HUES48 (cell line): ENCODE data around the gene PCBP3.

ENCODE experiments used
- H3K27ac ChIP-seq: one replicate; pipeline ENCODE4 v1.7.0; 2013; ENCODE audit warnings: low read depth, low read length, inconsistent platforms
- H3K27me3 ChIP-seq: 2 replicates; pipeline ENCODE4 v1.6.1; 2013; ENCODE audit warnings: mild to moderate bottlenecking, low read length; ENCODE audit not compliant: control insufficient read depth, insufficient read depth
- H3K36me3 ChIP-seq: 2 replicates; pipeline ENCODE4 v1.6.1; 2013; ENCODE audit warnings: low read length; ENCODE audit not compliant: control insufficient read depth, insufficient read depth
- H3K4me1 ChIP-seq: 2 replicates; pipeline ENCODE4 v1.6.1; 2013; ENCODE audit warnings: mild to moderate bottlenecking, low read length; ENCODE audit not compliant: control insufficient read depth, insufficient read depth
- H3K4me3 ChIP-seq: 2 replicates; pipeline ENCODE4 v1.5.1; 2013; ENCODE audit warnings: mild to moderate bottlenecking, low read depth, low read length
- H3K9ac ChIP-seq: 2 replicates; pipeline ENCODE4 v1.6.1; 2013; ENCODE audit warnings: mild to moderate bottlenecking, low read depth, low read length, moderate library complexity
- H3K9me3 ChIP-seq: 2 replicates; pipeline ENCODE4 v1.6.1; 2013; ENCODE audit warnings: low read length; ENCODE audit not compliant: control insufficient read depth, insufficient read depth

The PCBP3 gene

GRCh38 chr21:45792682-45793383 lies 149.3 kb downstream of the PCBP3 start:
- H3K4me1 ChIP-seq, result no peaks in the 10 kb centered on the region
- no peak overlapping the region for H3K4me3 ChIP-seq
- no peak overlapping the region for H3K27ac ChIP-seq
- H3K27me3 ChIP-seq, result no peaks in the 10 kb centered on the region
- no peaks in the 10 kb centered on the region for H3K36me3 ChIP-seq
- peaks cover 2% of the 10 kb centered on the region; the same call in 1 of the 2 replicates for H3K9me3 ChIP-seq
- no peak overlapping the region for H3K9ac ChIP-seq

- no peak overlapping the region for H3K4me3 ChIP-seq
- H3K4me1 ChIP-seq, result no peaks in the 10 kb centered on the region
- H3K36me3 ChIP-seq, result no peaks in the 10 kb centered on the region
Measured at GRCh38 chr21:45794027-45794426, 150.5 kb downstream of the PCBP3 start.

GRCh38 chr21:45796003-45796402 lies 152.5 kb downstream of the PCBP3 start:
- Histone ChIP-seq H3K36me3 (no peaks in the 10 kb centered on the region), H3K9ac (no peak overlapping the region), H3K9me3 (peaks cover 2% of the 10 kb centered on the region; the same call in 1 of the 2 replicates), H3K27ac (no peak overlapping the region), H3K4me3 (no peak overlapping the region), H3K4me1 (no peaks in the 10 kb centered on the region), H3K27me3 (no peaks in the 10 kb centered on the region)

More at GRCh38 chr21:45794027-45794426, 150.5 kb downstream of the PCBP3 start:
- Histone ChIP-seq H3K9me3 (peaks cover 2% of the 10 kb centered on the region; the same call in 1 of the 2 replicates), H3K27ac (no peak overlapping the region), H3K9ac (no peak overlapping the region), H3K27me3 (no peaks in the 10 kb centered on the region)

- Histone ChIP-seq H3K4me3 (no peak overlapping the region), H3K36me3 (no peaks in the 10 kb centered on the region), H3K27me3 (no peaks in the 10 kb centered on the region), H3K27ac (no peak overlapping the region), H3K9ac (no peak overlapping the region), H3K9me3 (peaks cover 2% of the 10 kb centered on the region; the same call in 1 of the 2 replicates), H3K4me1 (no peaks in the 10 kb centered on the region)
Measured at GRCh38 chr21:45797338-45797737, 153.8 kb downstream of the PCBP3 start.

- Histone ChIP-seq H3K4me1 (no peaks in the 10 kb centered on the region), H3K27ac (no peak overlapping the region), H3K27me3 (no peaks in the 10 kb centered on the region), H3K9ac (no peak overlapping the region), H3K9me3 (peaks cover 2% of the 10 kb centered on the region; the same call in 1 of the 2 replicates), H3K4me3 (no peak overlapping the region), H3K36me3 (no peaks in the 10 kb centered on the region)
Measured at GRCh38 chr21:45799765-45800338, 156.3 kb downstream of the PCBP3 start.

GRCh38 chr21:45800339-45801080 lies 157.0 kb downstream of the PCBP3 start:
- Histone ChIP-seq H3K9ac (no peak overlapping the region), H3K4me3 (no peak overlapping the region), H3K36me3 (no peaks in the 10 kb centered on the region), H3K4me1 (no peaks in the 10 kb centered on the region), H3K27me3 (no peaks in the 10 kb centered on the region), H3K27ac (no peak overlapping the region), H3K9me3 (peaks cover 2% of the 10 kb centered on the region; the same call in 1 of the 2 replicates)

GRCh38 chr21:45801129-45801964 lies 157.8 kb downstream of the PCBP3 start:
- Histone ChIP-seq H3K36me3 (no peaks in the 10 kb centered on the region), H3K4me1 (no peaks in the 10 kb centered on the region), H3K27me3 (no peaks in the 10 kb centered on the region), H3K4me3 (no peak overlapping the region), H3K9me3 (peaks cover 2% of the 10 kb centered on the region; the same call in 1 of the 2 replicates), H3K9ac (no peak overlapping the region), H3K27ac (no peak overlapping the region)

- H3K9me3 ChIP-seq, result peaks cover 2% of the 10 kb centered on the region; the same call in 1 of the 2 replicates
- no peaks in the 10 kb centered on the region for H3K36me3 ChIP-seq
- no peak overlapping the region for H3K4me3 ChIP-seq
- H3K9ac ChIP-seq, result no peak overlapping the region
- no peaks in the 10 kb centered on the region for H3K4me1 ChIP-seq
- no peak overlapping the region for H3K27ac ChIP-seq
- H3K27me3 ChIP-seq, result no peaks in the 10 kb centered on the region
Measured at GRCh38 chr21:45801989-45802388, 158.5 kb downstream of the PCBP3 start.

- Histone ChIP-seq H3K36me3 (no peaks in the 10 kb centered on the region), H3K4me1 (no peaks in the 10 kb centered on the region), H3K27ac (no peak overlapping the region), H3K27me3 (no peaks in the 10 kb centered on the region), H3K9me3 (no peaks in the 10 kb centered on the region; the same call in 1 of the 2 replicates), H3K4me3 (no peak overlapping the region), H3K9ac (no peak overlapping the region)
Measured at GRCh38 chr21:45802425-45802824, 158.9 kb downstream of the PCBP3 start.

GRCh38 chr21:45802956-45803617 lies 159.6 kb downstream of the PCBP3 start:
- H3K27me3 ChIP-seq, result no peaks in the 10 kb centered on the region
- no peaks in the 10 kb centered on the region for H3K9me3 ChIP-seq
- no peak overlapping the region for H3K9ac ChIP-seq
- no peaks in the 10 kb centered on the region for H3K36me3 ChIP-seq
- no peak overlapping the region for H3K27ac ChIP-seq
- H3K4me1 ChIP-seq, result no peaks in the 10 kb centered on the region
- H3K4me3 ChIP-seq, result no peak overlapping the region
